HG03064 (cell line): ENCODE measurements around the gene GPR176.
"Not testable (repeated sequence)": the region's sequence is repeated elsewhere in the genome, so short reads cannot be mapped to it uniquely, and the experiment has no call there.

Experiments
- ATAC-seq: cut with Tn5 transposase; IDR thresholded peaks from one replicate; pipeline ENCODE4 v1.9.1; 2021; ENCODE audit warnings: low read depth; ENCODE audit not compliant: unreplicated experiment

GPR176 gene

GRCh38 chr15:39936187-39936586 is 16.1 kb upstream of the GPR176 start:
- no peak for ATAC-seq

DNA sequence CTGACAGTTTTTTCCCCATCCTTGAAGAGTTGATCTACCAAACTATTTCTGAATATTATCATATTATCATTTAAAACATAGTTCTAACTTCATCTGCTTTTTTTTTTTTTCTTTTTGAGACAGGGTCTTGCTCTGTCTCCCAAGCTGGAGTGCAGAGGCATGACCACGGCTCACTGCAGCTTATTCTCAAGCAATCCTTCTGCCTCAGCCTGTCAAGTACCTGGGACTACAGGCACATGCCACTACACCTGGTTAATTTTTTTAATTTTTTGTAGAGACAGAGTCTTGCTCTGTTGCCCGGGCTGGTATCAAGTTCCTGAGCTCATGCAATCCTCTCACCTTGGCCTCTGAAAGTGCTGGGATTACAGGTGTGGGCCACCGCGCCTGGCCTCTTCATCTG is 15.2 kb upstream of the GPR176 start:
- ATAC-seq, result no peak

DNA sequence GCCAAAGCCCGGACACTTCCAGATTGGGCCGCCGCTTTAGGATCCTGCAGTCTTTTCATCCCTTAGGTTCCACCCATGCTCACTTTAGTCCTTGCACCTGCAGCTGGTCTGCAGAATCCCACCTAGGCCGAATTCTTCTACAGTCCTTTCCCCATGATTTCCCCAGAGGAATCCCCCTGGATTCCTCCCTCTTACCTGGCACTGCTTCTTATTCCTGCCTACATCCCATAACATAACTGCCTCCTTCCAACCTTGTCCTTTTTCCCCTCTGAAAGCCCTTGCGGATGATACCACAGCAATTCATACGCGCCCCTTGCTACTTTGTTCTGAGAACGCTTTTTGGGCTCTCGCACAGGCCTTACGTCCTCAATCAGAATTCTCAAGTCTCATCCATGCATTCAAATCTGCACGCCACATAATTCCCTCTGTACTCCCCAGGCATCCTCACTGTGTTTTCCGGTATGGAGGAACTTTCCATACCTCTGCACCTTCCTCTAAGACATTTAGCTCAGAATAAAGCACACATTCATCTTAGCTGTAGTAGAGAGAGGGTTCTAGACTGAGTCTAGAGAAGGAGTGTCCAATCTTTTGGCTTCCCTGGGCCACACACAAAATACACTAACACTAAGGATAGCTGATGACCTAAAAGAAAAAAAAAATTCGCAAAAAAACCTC is 14.5 kb upstream of the GPR176 start:
- no peak for ATAC-seq

GRCh38 chr15:39931615-39932014 is 11.5 kb upstream of the GPR176 start:
- no peak for ATAC-seq

DNA sequence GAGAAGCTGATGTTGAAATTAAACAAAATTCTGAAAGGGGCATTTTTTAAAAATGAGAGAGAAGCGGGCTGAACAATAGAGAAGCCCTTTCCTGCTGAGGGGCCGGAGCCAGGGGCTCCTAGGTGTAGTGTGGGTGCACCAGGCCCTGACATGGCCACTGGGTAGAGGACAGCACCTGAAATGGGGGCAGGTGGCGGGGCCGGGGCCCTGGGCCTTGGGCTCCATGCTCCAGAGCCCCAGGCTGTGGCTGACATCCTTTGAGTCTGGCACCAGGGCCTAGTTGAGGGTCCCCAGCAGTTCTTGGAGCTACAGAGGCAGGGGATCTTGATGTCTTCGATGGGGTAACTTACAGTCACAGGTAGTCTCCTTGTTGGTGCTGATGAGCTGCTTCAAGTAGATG is 6.5 kb upstream of the GPR176 start:
- no peak for ATAC-seq

DNA sequence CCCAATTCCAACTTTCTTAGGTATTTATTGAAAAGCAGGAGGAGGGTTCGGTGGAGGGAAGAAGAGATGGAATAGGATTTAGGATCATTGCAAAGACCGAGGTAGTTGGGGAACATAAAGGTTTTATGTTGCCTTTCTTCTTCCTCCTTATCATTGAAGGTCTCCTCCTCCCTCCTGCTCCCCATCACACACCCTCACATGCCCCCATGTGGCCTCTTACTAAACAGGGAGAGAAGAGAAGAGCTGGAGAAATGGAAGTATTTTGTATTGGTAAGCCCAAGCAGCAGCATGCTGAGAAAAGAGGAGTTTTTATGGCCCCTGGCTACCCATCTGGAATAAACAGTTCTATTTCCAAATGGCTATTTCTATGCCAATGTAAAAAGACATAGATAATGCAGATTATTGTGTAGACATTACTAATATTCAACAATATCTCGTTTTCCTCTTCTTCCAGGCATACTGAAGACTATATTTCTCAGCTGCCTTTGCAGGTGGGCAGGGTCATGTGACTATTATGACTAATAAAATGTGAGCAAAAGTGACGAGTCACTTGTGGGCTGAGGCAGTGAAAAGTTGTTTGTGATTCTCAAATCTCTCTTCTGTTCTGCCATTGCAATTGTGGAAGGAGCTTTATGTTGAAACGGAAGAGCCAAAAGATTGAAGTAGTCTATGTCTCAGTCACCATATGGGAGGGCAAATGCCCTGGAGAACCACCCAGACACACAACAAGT is 5.2 kb upstream of the GPR176 start:
- no peak for ATAC-seq

GRCh38 chr15:39924437-39924836 is 4.4 kb upstream of the GPR176 start:
- no peak for ATAC-seq

- ATAC-seq, result no peak
Measured at GRCh38 chr15:39922462-39923092, 2.5 kb upstream of the GPR176 start.

DNA sequence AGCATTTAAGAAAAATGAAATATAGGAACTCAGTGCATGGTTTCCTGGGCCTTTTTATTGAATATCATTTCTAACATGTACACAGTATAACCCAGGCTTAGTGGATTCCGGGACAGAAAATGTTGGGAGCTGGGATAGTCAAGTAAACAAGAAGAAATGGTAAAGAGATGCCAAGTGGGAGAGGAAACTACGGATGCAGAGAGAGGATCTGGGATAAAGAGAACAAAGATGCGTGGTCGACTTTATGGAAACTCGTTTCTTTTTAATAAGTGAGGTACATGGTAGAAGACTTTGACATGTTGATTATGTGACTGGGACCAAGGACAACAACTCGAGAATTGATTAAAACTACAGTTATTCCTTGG is 1.2 kb upstream of the GPR176 start:
- ATAC-seq, result no peak

- ATAC-seq, result peak; percentile 84
Measured at GRCh38 chr15:39920510-39921273, 626 bp upstream of the GPR176 start.

DNA sequence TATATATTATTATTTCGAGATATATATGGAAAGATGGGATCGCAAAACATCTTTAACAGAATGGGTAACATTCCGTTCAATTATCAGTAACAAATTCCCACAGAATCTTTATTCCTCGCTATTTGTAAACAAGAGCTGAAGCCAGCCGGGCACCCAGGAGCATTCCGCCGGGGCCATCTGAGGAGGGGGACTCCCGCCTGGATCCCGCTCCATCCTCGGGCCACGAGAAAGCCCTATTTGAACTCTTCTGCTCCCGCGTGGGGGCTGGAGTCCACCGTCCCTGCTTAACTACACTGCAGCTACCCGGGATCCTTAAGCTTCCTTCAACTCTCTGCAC is 687 bp downstream of the GPR176 start:
- no peak for ATAC-seq

DNA sequence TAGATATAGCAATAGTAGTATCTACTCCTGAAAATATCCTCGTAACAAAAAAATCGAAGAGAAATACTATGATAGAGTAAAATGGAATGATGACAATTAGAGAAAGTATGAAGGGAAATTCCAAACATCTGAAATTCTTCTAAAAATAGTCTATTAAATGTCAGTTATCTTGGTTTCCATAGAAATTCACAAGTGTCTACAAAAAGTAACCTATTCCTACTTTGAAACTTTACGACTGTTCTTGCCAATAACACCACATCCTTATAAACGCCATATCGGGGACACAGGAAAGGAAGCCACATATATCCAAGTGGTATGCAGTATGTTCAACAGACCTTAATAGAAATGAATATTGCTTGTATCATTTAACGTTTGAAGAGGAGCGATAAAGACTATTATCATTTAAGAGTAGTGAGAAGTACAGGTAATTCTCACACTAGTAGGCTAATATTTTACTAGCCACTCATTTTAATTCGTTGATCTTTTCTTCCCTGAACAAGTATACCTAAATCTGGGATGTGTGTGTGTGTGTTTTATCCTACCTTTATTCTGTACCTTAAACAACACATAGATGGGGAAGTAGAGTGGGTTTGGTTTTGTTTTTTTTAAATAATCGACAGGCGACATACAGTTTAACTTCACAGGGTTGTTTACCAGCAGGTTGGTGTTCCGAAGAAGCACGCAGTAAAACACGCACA is 1.2 kb downstream of the GPR176 start:
- no peak for ATAC-seq

DNA sequence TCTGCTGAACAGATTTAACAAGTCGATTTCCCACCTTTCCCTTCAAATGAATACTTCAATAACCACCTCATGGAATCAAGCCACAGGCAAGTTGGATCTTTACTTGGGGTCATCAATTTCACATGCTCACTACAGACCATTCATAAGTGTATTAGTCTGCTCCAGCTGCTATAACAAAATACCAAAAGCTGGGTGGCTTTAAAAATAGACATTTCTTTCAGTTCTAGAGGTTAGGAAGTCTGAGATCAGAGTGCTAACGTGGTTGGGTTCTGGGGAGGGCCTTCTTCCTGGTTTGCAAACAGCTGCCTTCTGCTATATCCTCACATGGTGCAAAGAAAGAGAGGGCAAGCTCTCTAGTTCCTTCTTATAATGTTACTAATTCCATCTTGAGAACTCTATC is 5.1 kb downstream of the GPR176 start:
- ATAC-seq, result no peak

GRCh38 chr15:39909007-39909406 is 11.1 kb downstream of the GPR176 start:
- no peak for ATAC-seq

DNA sequence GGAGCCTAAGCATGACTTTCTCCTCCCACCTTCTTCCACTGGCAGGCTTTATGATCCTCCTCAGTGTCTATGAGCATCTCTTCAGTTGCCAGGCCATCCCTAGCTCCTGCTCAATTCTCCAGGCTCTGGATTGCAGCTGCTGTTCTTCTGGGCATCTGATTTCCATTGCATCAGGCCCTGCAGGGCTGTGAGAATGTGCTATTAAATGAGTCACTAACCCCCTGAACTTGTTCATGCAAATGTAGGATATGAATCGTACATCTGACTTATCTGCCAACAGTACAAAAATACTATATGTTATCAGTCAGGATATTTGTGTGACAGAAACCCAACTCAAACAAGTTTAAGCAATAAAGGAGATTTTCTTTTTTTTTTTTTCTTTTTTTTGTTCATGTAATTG is 11.9 kb downstream of the GPR176 start:
- ATAC-seq, result no peak

DNA sequence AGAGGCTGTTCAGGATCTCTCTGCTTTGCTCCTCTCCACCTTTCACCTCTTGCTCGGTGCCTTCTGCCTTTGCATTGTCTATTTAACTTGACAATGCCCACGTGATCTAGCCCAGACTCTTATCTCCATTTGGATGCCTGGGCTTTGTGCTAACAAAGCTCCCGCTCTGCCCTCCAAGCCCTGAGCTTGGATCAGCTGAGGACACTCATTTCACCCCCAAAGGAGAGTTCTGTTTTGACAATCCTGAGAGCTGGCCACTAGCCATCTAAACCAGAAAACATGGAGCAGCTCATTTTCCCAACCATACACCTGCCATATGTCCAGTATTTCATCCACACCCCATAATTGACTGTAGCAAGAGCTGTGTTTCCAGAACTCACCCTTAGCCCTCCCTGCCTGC is 12.8 kb downstream of the GPR176 start:
- no peak for ATAC-seq

DNA sequence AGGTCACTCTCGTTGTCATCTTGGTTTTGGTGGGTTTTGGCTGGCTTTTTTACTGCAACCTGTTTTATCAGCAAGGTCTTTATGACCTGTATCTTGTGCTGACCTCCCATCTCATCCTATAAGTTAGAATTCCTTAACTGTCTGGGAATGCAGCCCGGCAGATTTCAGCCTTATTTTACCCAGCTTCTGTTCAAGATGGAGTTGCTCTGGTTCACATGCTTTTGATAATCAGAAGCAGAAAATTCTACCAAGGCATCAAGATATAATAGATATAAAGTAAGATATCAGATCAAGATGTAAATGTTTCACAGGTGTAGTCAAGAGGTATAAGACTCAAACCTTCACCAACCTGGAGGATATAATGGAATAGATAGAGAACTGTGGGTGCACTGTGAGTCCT is 16.0 kb downstream of the GPR176 start:
- ATAC-seq, result no peak

GRCh38 chr15:39898317-39898716 is 21.7 kb downstream of the GPR176 start:
- ATAC-seq, result no peak

- ATAC-seq, result no peak
Measured at GRCh38 chr15:39896846-39897245, 23.2 kb downstream of the GPR176 start.

DNA sequence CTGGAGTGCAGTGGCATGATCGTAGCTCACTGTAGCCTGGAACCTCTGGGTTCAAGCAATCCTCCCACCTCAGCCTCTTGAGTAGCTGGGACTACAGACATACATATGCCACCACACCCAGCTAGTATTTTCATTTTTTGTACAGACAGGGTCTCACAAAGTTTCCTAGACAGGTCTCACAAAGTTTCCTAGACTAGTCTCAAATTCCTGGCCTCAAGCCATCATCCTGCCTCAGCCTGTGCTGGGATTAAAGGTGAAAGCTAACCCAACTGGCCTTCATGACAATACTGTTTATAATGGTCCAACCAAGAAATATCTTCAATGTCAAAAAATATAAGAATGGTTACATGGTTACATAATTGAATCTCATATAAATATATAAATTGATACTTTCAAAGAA is 24.0 kb downstream of the GPR176 start:
- ATAC-seq, result no peak

DNA sequence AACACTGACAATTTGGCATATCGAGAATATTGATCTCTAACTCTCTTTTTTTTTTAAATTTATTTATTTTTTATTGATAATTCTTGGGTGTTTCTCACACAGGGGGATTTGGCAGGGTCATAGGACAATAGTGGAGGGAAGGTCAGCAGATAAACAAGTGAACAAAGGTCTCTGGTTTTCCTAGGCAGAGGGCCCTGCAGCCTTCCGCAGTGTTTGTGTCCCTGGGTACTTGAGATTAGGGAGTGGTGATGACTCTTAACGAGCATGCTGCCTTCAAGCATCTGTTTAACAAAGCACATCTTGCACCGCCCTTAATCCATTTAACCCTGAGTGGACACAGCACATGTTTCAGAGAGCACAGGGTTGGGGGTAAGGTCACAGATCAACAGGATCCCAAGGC is 27.0 kb downstream of the GPR176 start:
- not testable (repeated sequence) for ATAC-seq
